PFSK-1 (cell line): ENCODE measurements around the gene ADAMTSL5.

Experiments
- FOXP2 ChIP-seq: optimal IDR thresholded peaks from 2 replicates; pipeline ENCODE3; 2011; ENCODE audit warnings: borderline replicate concordance, control low read depth, inconsistent platforms; ENCODE audit not compliant: insufficient read depth; ENCODE audit errors: extremely low read length, extremely low read depth
- POLR2AphosphoS5 ChIP-seq: IDR thresholded peaks from 2 replicates; pipeline ENCODE4 v1.6.1; 2012; ENCODE audit warnings: low read depth, mild to moderate bottlenecking, control low read depth, low read length, moderate library complexity
- SIN3A ChIP-seq: IDR thresholded peaks from 2 replicates; pipeline ENCODE4 v1.6.1; 2012; ENCODE audit warnings: mild to moderate bottlenecking, low read length, moderate library complexity, borderline replicate concordance; ENCODE audit not compliant: insufficient read depth
- TAF1 ChIP-seq: IDR thresholded peaks from 2 replicates; pipeline ENCODE4 v1.6.1; 2012; ENCODE audit warnings: low read length, control low read depth, borderline replicate concordance; ENCODE audit not compliant: insufficient read depth
- TF ChIP-seq, protein P1 (sequence below), 2 experiments: IDR thresholded peaks; 2 replicates each; pipeline versions ENCODE4 v1.6.1 to v1.8.0; 2011 to 2012; ENCODE audit warnings: low read depth in 2 of 2, low read length in 2 of 2, control low read depth in 1 of 2, inconsistent platforms in 1 of 2, mild to moderate bottlenecking in 1 of 2, moderate library complexity in 1 of 2; ENCODE audit not compliant: insufficient read depth in 1 of 2

DNA sequence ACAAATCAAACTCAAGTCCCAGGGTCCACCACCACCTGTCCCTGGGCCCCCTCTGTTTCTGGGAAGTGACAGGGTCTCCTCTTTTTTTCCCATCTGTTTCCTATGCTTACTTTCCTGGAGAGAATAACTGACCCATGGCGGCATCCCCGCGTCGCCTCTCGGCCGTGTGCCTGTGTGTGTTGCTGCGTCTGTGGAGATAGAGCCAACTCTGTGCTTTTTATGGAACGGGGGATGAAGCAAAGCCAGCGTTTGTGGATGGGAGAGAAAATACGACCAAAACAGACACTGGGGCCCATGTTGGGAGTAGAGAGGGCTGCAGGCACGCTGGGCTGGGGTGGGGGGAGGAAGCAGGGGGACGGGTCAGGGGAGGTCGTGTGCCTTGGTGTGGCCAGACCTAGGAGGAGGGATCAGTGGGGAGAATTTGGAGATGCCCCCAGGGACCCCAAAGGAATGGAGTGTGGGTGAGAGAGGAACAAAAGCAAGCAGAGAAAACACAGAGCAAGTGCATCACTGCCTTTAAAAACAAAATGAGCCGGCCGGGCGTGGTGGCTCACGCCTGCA lies 27.6 kb upstream of the ADAMTSL5 start:
- TF ChIP-seq, protein P1, sequence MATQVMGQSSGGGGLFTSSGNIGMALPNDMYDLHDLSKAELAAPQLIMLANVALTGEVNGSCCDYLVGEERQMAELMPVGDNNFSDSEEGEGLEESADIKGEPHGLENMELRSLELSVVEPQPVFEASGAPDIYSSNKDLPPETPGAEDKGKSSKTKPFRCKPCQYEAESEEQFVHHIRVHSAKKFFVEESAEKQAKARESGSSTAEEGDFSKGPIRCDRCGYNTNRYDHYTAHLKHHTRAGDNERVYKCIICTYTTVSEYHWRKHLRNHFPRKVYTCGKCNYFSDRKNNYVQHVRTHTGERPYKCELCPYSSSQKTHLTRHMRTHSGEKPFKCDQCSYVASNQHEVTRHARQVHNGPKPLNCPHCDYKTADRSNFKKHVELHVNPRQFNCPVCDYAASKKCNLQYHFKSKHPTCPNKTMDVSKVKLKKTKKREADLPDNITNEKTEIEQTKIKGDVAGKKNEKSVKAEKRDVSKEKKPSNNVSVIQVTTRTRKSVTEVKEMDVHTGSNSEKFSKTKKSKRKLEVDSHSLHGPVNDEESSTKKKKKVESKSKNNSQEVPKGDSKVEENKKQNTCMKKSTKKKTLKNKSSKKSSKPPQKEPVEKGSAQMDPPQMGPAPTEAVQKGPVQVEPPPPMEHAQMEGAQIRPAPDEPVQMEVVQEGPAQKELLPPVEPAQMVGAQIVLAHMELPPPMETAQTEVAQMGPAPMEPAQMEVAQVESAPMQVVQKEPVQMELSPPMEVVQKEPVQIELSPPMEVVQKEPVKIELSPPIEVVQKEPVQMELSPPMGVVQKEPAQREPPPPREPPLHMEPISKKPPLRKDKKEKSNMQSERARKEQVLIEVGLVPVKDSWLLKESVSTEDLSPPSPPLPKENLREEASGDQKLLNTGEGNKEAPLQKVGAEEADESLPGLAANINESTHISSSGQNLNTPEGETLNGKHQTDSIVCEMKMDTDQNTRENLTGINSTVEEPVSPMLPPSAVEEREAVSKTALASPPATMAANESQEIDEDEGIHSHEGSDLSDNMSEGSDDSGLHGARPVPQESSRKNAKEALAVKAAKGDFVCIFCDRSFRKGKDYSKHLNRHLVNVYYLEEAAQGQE (IDR thresholded peaks at IDR 0.05; ENCODE audit: insufficient read depth in 1 of 2, low read depth in 2 of 2, low read length in 2 of 2) = no peak
- TF ChIP-seq POLR2AphosphoS5 (no peak), TAF1 (no peak), SIN3A (no peak), FOXP2 (no peak)
